Gastrocnemius medialis (tissue), 4 donors: Measurements from ENCODE around the gene OR5F1.

Source experiments
- CTCF ChIP-seq, 5 experiments: fragments of 450-650 bp in 3 of 5; fragments of 200-600 bp in 2 of 5; sonication (generic) in 2 of 5; IDR thresholded peaks in 4 of 5; conservative IDR thresholded peaks in 1 of 5; 1 replicate in 4 of 5; 2 replicates in 1 of 5; pipeline ENCODE4 v1.5.1; 2016 to 2019; ENCODE audit warnings: antibody characterized with exemption in 5 of 5, mild to moderate bottlenecking in 3 of 5, moderate library complexity in 3 of 5
- POLR2A ChIP-seq, 2 donors: fragments of 450-650 bp; IDR thresholded peaks; one replicate each; pipeline ENCODE4 v1.6.1; 2017; ENCODE audit warnings: antibody characterized with exemption in 2 of 2, mild to moderate bottlenecking in 2 of 2, moderate library complexity in 2 of 2

- TF ChIP-seq POLR2A (IDR thresholded peaks at IDR 0.05) (no peak), CTCF (IDR thresholded peaks at IDR 0.05 in 4 of 5, conservative IDR thresholded peaks at IDR 0.05 in 1 of 5) (no peak)
Observed at GRCh38 chr11:55967914-55968313, 26.5 kb downstream of the OR5F1 start.
